GM10248 (cell line): ENCODE measurements around the gene SOWAHC.

Experiments used
- CTCF ChIA-PET: fragments of 300-600 bp; sonication (Branson Sonifier 250); formaldehyde crosslinking; extraction: SDS; loops from one replicate; lab custom pipeline; 2021; ENCODE audit warnings: antibody characterized with exemption; lab: Yijun Ruan, JAX
- POLR2A ChIA-PET: fragments of 350-650 bp; sonication (Branson Sonifier 250); formaldehyde crosslinking; extraction: SDS; loops from one replicate; lab custom pipeline; 2020; ENCODE audit warnings: antibody characterized with exemption; lab: Yijun Ruan, JAX
- DNase-seq: peaks from one replicate; pipeline ENCODE4 v3.0.0; 2012; ENCODE audit errors: extremely low spot score
- TF ChIP-seq, protein P1 (sequence below): IDR thresholded peaks from 2 replicates; pipeline ENCODE4 v1.5.1; 2012; ENCODE audit warnings: mild to moderate bottlenecking, low read depth; ENCODE audit errors: extremely low read depth, missing control alignments, control extremely low read depth

The SOWAHC gene

DNA sequence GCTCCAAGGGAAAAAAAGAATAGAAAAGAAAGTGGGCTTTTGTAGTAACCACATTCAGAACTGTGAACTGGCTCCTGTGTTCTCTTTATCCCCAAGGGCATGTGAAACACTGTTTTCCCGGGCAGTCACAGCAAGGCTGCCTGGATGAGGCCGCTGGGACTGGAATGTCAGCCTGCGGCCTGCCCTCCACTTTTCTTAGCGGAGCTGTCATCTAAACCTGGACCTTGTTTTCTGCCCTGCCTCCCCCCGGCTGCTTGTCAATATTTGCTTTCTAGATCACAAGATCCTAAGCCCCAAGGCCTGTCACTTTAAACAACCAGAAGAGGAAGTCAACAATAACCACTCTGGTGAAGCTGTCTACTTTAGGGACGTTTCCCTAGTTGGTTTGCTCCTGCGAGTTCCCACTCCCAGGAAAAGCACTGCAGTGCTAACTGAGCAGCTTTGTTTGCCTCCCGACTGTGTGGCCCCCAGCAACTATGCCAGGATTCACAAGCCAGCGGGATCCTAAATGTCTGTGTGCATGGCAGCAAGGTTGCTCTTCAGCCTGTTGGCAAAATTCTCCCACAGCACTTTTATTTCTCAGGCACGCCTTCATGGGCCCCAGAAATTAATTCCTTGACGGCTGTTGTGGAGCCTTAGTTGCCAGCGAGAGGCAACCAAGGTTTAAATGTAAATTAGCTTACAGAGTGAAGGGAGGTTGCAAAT, 30.6 kb downstream of the SOWAHC start:
- TF ChIP-seq, protein P1, sequence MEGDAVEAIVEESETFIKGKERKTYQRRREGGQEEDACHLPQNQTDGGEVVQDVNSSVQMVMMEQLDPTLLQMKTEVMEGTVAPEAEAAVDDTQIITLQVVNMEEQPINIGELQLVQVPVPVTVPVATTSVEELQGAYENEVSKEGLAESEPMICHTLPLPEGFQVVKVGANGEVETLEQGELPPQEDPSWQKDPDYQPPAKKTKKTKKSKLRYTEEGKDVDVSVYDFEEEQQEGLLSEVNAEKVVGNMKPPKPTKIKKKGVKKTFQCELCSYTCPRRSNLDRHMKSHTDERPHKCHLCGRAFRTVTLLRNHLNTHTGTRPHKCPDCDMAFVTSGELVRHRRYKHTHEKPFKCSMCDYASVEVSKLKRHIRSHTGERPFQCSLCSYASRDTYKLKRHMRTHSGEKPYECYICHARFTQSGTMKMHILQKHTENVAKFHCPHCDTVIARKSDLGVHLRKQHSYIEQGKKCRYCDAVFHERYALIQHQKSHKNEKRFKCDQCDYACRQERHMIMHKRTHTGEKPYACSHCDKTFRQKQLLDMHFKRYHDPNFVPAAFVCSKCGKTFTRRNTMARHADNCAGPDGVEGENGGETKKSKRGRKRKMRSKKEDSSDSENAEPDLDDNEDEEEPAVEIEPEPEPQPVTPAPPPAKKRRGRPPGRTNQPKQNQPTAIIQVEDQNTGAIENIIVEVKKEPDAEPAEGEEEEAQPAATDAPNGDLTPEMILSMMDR = no peak
- DNase-seq = no peak
- ChIA-PET POLR2A (no interaction called here), CTCF (interaction anchor here (1.3 to 1.4 kb wide), 2 partner anchors 11 to 99 kb away, joined by 3 to 4 read pairs; no protein-coding TSS in a partner anchor)

DNA sequence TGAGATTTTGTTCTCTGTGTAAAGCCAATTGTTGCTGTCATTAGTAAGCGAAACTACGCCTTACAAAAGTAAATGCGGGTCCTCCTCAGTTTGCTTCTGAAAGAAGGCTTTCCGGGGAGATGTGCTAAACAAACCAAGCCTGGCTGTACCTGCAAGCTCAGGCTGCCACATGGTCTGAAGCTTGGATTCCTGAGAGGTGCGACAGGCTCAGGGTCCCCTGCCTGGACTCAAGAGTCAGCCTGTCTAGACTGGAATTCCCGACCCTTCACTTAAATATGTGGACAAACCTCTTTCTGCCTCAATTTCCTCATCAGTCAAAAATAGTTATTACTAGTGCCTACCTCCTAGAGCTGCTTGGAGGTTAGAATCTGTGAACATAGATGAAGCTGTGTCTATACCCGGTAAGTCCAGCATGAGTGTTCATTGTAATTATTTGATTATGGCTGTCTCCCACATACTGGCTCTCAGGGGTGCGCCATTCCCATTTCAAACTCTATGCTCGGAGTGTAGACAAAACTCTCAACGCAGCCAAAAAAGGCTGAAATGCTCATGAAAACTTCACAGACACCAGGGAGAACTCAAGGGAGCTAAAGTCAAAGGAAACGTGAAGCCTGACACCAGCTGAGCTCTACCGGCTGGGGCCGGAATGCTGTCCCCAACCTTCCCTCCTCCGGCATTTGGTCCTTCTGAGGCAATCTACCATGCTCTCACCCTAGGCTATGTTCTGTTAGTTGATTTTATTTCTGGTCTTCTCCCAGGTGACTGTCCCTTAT, 31.4 kb downstream of the SOWAHC start:
- TF ChIP-seq, protein P1 = no peak
- CTCF ChIA-PET = no interaction called here
- POLR2A ChIA-PET = no interaction called here
- no peak for DNase-seq

DNA sequence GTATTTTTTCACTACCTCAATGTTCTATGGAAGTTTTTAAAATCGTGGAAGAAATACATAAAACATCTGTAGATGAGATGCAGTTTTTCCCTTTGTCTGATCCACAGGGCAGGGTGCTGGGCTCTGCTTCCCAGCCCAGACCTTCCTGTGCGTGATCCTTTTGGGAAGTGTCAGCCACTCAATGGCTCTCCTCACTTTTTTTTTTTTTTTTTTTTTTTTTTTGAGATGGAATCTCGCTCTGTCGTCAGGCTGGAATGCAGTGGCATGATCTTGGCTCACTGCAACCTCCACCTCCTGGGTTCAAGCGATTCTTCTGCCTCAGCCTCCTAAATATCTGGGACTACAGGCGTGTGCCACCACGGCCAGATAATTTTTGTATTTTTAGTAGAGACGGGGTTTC, 32.8 kb downstream of the SOWAHC start:
- no peak for DNase-seq
- TF ChIP-seq, protein P1 = no peak
- POLR2A ChIA-PET = no interaction called here
- CTCF ChIA-PET = no interaction called here

DNA sequence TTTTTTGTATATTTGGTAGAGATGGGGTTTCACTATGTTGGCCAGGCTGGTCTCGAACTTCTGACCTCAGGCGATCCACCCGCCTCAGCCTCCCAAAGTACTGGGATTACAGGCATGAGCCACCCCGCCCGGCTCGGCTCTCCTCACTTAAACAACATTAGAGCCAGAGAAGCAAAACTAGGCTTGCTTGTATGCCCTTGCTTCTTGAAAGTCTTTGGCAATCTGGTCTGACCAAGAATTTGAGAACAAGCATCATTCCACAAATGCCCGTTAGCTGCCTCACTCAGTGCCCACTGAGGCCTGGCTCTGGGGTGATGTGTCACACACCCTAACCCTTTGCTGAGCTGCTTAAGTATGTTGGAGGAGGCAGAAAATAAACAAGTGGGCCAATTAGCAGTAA, 33.5 kb downstream of the SOWAHC start:
- TF ChIP-seq, protein P1 = no peak
- DNase-seq = no peak
- ChIA-PET CTCF (no interaction called here), POLR2A (no interaction called here)

DNA sequence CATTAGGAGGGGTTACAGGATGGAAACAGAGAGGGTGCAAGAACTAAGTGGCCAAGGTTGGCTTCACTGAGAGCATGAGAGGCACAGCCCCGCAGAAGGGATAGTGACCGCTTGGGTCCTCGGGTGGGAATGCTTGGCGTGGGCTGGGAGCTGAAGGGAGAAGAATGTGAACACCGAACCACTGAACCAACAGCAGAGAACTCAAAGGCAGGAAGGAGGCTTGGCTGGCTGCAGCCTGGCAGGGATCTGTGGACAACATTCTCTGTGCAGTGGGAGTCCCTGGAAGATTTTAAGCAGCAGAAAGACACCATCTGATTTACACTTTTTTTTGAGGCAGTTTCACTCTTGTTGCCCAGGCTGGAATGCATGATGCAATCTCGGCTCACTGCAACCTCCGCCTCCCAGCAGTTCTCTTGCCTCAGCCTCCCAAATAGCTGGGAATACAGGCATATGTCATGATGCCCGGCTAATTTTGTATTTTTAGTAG, 33.9 kb downstream of the SOWAHC start:
- CTCF ChIA-PET = no interaction called here
- TF ChIP-seq, protein P1 = no peak
- POLR2A ChIA-PET = no interaction called here
- no peak for DNase-seq

DNA sequence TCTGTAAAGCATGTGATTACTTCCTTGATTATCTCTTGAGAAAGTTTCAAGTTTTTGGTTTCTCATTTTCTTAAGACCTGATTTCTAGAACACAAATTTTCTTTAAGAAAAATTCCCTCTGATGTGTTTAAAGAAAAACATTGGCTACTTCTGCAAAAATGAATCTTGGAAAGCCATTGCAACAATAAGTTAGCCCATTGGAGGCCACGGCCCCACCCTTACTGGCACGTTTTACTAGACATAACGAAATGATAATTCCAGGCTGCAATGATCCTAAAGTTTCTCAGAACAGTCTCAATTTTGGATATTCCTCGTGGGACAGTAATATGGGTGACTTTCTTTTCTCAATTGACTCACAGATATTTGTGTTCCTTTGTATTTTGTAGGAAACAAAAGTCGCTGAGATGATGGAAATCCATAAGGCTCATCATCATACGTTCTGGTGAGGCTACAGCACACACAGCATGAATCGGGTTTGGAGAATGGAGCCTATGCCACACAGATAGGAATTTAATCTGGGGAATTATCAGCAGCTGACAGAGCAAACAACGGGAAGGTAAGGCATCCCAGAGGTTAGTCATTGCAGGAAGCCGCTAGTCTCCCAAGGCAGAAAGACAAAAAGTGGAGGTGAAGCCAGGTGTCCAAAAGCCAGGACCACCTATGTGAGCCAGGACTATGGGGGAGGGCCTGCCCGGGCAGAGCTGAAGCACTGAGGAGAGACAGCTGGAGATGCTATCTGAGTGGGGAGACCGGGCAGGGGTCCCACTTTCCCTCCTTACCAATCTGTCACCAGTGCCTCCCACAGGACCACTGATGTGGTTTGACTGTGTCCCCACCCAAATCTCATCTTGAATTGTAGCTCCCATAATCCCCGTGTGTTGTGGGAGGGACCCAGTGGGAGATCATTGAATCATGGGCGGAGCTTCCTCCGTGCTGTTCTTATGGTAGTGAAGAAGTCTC, 35.9 kb downstream of the SOWAHC start:
- POLR2A ChIA-PET = no interaction called here
- TF ChIP-seq, protein P1 = no peak
- no peak for DNase-seq
- CTCF ChIA-PET = interaction anchor here (0.7 kb wide), 1 partner anchor 10 kb away, joined by 3 read pairs; no protein-coding TSS in a partner anchor
